OCI-LY3 (cell line): ENCODE results near the gene CLEC4D.

Experiments
- CTCF ChIP-seq: fragments of 200-600, 300-600 bp; sonication (generic); IDR thresholded peaks from 2 replicates; pipeline ENCODE4 v1.5.1; 2014; ENCODE audit warnings: antibody characterized with exemption, low read length, low read depth
- EZH2phosphoT487 ChIP-seq: fragments of 200-600 bp; shearing (Covaris generic); IDR thresholded peaks from 2 replicates; pipeline ENCODE4 v1.6.1; 2018; ENCODE audit warnings: antibody characterized with exemption, mixed run types, low read depth

- TF ChIP-seq CTCF (no peak), EZH2phosphoT487 (no peak)
Observed at GRCh38 chr12:8549381-8549780, 36.1 kb downstream of the CLEC4D start.
